ENCODE data around the gene ZNF682.

GRCh38 chr19:20070691-20071090 is 31.4 kb upstream of the ZNF682 start:
- TF ChIP-seq ESRRA (IDR thresholded peaks at IDR 0.05; ENCODE audit: borderline replicate concordance, low read depth) (no peak), POLR2H (tag; IDR thresholded peaks at IDR 0.05; ENCODE audit: low read depth) (no peak), CTCF (IDR thresholded peaks at IDR 0.05 in 2 of 3, conservative IDR thresholded peaks at IDR 0.05 in 1 of 3; ENCODE audit: insufficient read depth in 2 of 3, low read depth in 1 of 3, low read length in 3 of 3) (no peak), POLR2AphosphoS5 (IDR thresholded peaks at IDR 0.05; ENCODE audit: control insufficient read depth, insufficient read depth, low read depth, low read length) (no peak), REST (IDR thresholded peaks at IDR 0.05; ENCODE audit: borderline replicate concordance) (no peak), REST (CRISPR knock-in tag; IDR thresholded peaks at IDR 0.05; ENCODE audit: low read depth) (no peak), ZNF143 (CRISPR knock-in tag; IDR thresholded peaks at IDR 0.05) (no peak), THRAP3 (IDR thresholded peaks at IDR 0.05; ENCODE audit: borderline replicate concordance) (no peak), TEAD4 (IDR thresholded peaks at IDR 0.05; ENCODE audit: low read length) (no peak), TEAD4 (CRISPR knock-in tag; IDR thresholded peaks at IDR 0.05; ENCODE audit: borderline replicate concordance) (no peak), U2AF2 (optimal IDR thresholded peaks at IDR 0.05; ENCODE audit: low read depth, low read length) (no peak), KAT7 (CRISPR knock-in tag; IDR thresholded peaks at IDR 0.05; ENCODE audit: borderline replicate concordance) (no peak), SMAD4 (CRISPR knock-in tag; conservative IDR thresholded peaks at IDR 0.05) (no peak)

Measured in K562 (cell line).